GM23338 (cell line): ENCODE results near the gene SLC25A30. TPM values are rescaled to one million over a fixed set of nuclear protein-coding genes. Genes with fewer than 3 reads are reported as not detected.

Source experiments
- ATAC-seq: fragments of 200-7000 bp; cut with Tn5 transposase; 3 replicates; pipeline ENCODE4 v1.9.1; 2020
- DNase-seq: peaks from one replicate; pipeline ENCODE4 v3.0.0-alpha.2; 2015; ENCODE audit warnings: low spot score
- H2AFZ ChIP-seq: fragments of 200-600 bp; sonication (generic); 2 replicates; pipeline ENCODE4 v1.8.0; 2016; ENCODE audit warnings: antibody characterized with exemption, mild to moderate bottlenecking, moderate library complexity
- H3F3A ChIP-seq: fragments of 200-600 bp; sonication (generic); replicated peaks from 2 replicates; pipeline ENCODE4 v1.8.0; 2017; ENCODE audit warnings: antibody characterized with exemption, mixed run types, low read depth
- H3K27ac ChIP-seq: fragments of 200-600 bp; sonication (generic); 2 replicates; pipeline ENCODE4 v1.6.1; 2016; ENCODE audit warnings: low read depth
- H3K27me3 ChIP-seq: fragments of 200-600 bp; sonication (generic); 2 replicates; pipeline ENCODE4 v1.8.0; 2016; ENCODE audit warnings: mild to moderate bottlenecking, mixed run types, moderate library complexity; ENCODE audit not compliant: insufficient read depth
- H3K36me3 ChIP-seq: fragments of 200-600 bp; sonication (generic); 2 replicates; pipeline ENCODE4 v1.8.0; 2016; ENCODE audit warnings: mild to moderate bottlenecking; ENCODE audit not compliant: insufficient read depth
- H3K4me1 ChIP-seq: fragments of 200-600 bp; sonication (generic); 2 replicates; pipeline ENCODE4 v1.8.0; 2016; ENCODE audit warnings: mild to moderate bottlenecking, moderate library complexity; ENCODE audit not compliant: insufficient read depth
- H3K4me2 ChIP-seq: fragments of 200-600 bp; sonication (generic); 2 replicates; pipeline ENCODE4 v1.7.1; 2017; ENCODE audit warnings: mixed run types
- H3K4me3 ChIP-seq: fragments of 200-600 bp; sonication (generic); 2 replicates; pipeline ENCODE4 v1.6.1; 2016; ENCODE audit warnings: mixed run types
- H3K79me2 ChIP-seq: fragments of 200-600 bp; sonication (generic); replicated peaks from 2 replicates; pipeline ENCODE4 v1.8.0; 2017; ENCODE audit warnings: mild to moderate bottlenecking; ENCODE audit not compliant: insufficient read depth
- H3K9me2 ChIP-seq: fragments of 200-600 bp; sonication (generic); 2 replicates; pipeline ENCODE4 v1.8.0; 2017; ENCODE audit not compliant: insufficient read depth
- H4K20me1 ChIP-seq: fragments of 200-600 bp; sonication (generic); replicated peaks from 2 replicates; pipeline ENCODE4 v1.8.0; 2017; ENCODE audit warnings: mild to moderate bottlenecking; ENCODE audit not compliant: insufficient read depth
- H3K27ac Mint-ChIP-seq: 2 replicates; pipeline ENCODE4 v1.8.0; 2020; ENCODE audit warnings: inconsistent platforms, mild to moderate bottlenecking, moderate library complexity, mixed read lengths
- H3K27me3 Mint-ChIP-seq: 3 replicates; pipeline ENCODE4 v1.8.0; 2022; ENCODE audit warnings: low read depth, mild to moderate bottlenecking, moderate library complexity, mixed read lengths, inconsistent platforms; ENCODE audit not compliant: insufficient read depth, poor library complexity
- H3K36me3 Mint-ChIP-seq: 3 replicates; pipeline ENCODE4 v1.8.0; 2021; ENCODE audit warnings: low read depth, mild to moderate bottlenecking, inconsistent platforms, moderate library complexity, mixed read lengths
- H3K4me1 Mint-ChIP-seq: 3 replicates; pipeline ENCODE4 v1.8.0; 2020; ENCODE audit warnings: mild to moderate bottlenecking, inconsistent platforms, mixed read lengths
- H3K4me3 Mint-ChIP-seq: 3 replicates; pipeline ENCODE4 v1.8.0; 2021; ENCODE audit warnings: moderate library complexity, mild to moderate bottlenecking, inconsistent platforms, mixed read lengths
- H3K9me3 Mint-ChIP-seq: 3 replicates; pipeline ENCODE4 v1.8.0; 2020; ENCODE audit warnings: moderate library complexity, mild to moderate bottlenecking, inconsistent platforms, mixed read lengths
- CTCF ChIP-seq, 2 experiments: fragments of 200-600 bp in 1 of 2; sonication (generic) in 1 of 2; conservative IDR thresholded peaks; 2 replicates each; pipeline versions ENCODE4 v1.5.1 to v1.6.1; 2016 to 2017; ENCODE audit warnings: antibody characterized with exemption in 2 of 2, low read depth in 2 of 2, mild to moderate bottlenecking in 2 of 2, moderate library complexity in 1 of 2
- ETS1 ChIP-seq: IDR thresholded peaks from 2 replicates; pipeline ENCODE4 v1.6.1; 2016; ENCODE audit warnings: antibody characterized with exemption
- EZH2 ChIP-seq: fragments of 200-600 bp; sonication (generic); IDR thresholded peaks from one replicate; pipeline ENCODE4 v1.8.0; 2017; ENCODE audit warnings: antibody characterized with exemption, mild to moderate bottlenecking, low read depth; ENCODE audit not compliant: unreplicated experiment
- EZH2phosphoT487 ChIP-seq: fragments of 200-600 bp; sonication (generic); IDR thresholded peaks from one replicate; pipeline ENCODE4 v1.8.1; 2018; ENCODE audit warnings: antibody characterized with exemption; ENCODE audit not compliant: unreplicated experiment
- JUNB ChIP-seq: IDR thresholded peaks from one replicate; pipeline ENCODE4 v1.6.1; 2016; ENCODE audit warnings: antibody characterized with exemption; ENCODE audit not compliant: unreplicated experiment
- NANOG ChIP-seq: IDR thresholded peaks from 2 replicates; pipeline ENCODE4 v1.6.1; 2016; ENCODE audit warnings: antibody characterized with exemption, borderline replicate concordance
- REST ChIP-seq: IDR thresholded peaks from one replicate; pipeline ENCODE4 v1.6.1; 2018; ENCODE audit warnings: antibody characterized with exemption; ENCODE audit not compliant: unreplicated experiment
- STAT1 ChIP-seq: IDR thresholded peaks from one replicate; pipeline ENCODE4 v1.6.1; 2016; ENCODE audit warnings: antibody characterized with exemption; ENCODE audit not compliant: unreplicated experiment
- ZNF114 ChIP-seq: fragments of 250-450 bp; sonication (Bioruptor Pico); IDR thresholded peaks from 2 replicates; pipeline ENCODE4 v1.5.0; 2020; ENCODE audit warnings: mild to moderate bottlenecking, moderate library complexity
- polyA plus RNA-seq: library from polyadenylated mRNA; unstranded; fragments of >200 nt; fragmentation: Nextera tagmentation; extraction: Ambion mirVana; gene quantifications from 2 replicates; pipeline ENCODE4 v1.2.1, GENCODE V29; 2016
- total RNA-seq: library from RNA; depleted of rRNA; stranded (reverse); fragments of >200 nt; shearing (Covaris generic); gene quantifications from 2 replicates; pipeline ENCODE4 v1.2.3, GENCODE V29; 2014

Gene SLC25A30
- total and polyA plus RNA-seq, 2 experiments from 2014 or later: 2.0 to 7.5 TPM

GRCh38 chr13:45392811-45393210 is 25.4 kb downstream of the SLC25A30 start:
- no peak for ATAC-seq

More at GRCh38 chr13:45392811-45393210, 25.4 kb downstream of the SLC25A30 start:
- Histone ChIP-seq H3K4me3 (no peak overlapping the region), H3F3A (no peaks in the 10 kb centered on the region), H3K79me2 (no peaks in the 10 kb centered on the region), H2AFZ (no peak overlapping the region), H3K27ac (no peak overlapping the region), H3K36me3 (no peaks in the 10 kb centered on the region; the same call in 1 of the 2 replicates), H3K9me2 (no peaks in the 10 kb centered on the region), H3K4me2 (no peak overlapping the region), H3K4me1 (peaks cover 7% of the 10 kb centered on the region; the same call in 1 of the 2 replicates), H3K27me3 (no peaks in the 10 kb centered on the region), H4K20me1 (peaks cover 3% of the 10 kb centered on the region; the same call in 1 of the 2 replicates)
- TF ChIP-seq NANOG (no peak), EZH2phosphoT487 (no peak), ETS1 (no peak), EZH2 (no peak), CTCF (conservative IDR thresholded peaks at IDR 0.05; ENCODE audit: low read depth in 2 of 2) (no peak), ZNF114 (CRISPR knock-in tag) (no peak), STAT1 (no peak), JUNB (no peak), REST (no peak)
- Mint-ChIP-seq H3K36me3 (peaks cover 2% of the 10 kb centered on the region), H3K27me3 (peaks cover 2% of the 10 kb centered on the region), H3K9me3 (no peaks in the 10 kb centered on the region), H3K4me3 (no peak overlapping the region), H3K4me1 (peaks cover 4% of the 10 kb centered on the region; the same call in 2 of the 3 replicates), H3K27ac (no peak overlapping the region)
- no peak for DNase-seq
